GM19240 (cell line): Measurements from ENCODE around the gene CCDC70.

Source experiments
- DNase-seq: peaks from one replicate; pipeline ENCODE4 v3.0.0; 2011; ENCODE audit warnings: low spot score; ENCODE audit not compliant: insufficient read length

CCDC70 gene

GRCh38 chr13:51828730-51829567, 32.8 kb upstream of the CCDC70 start:
- DNase-seq, result no peak

- no peak for DNase-seq
Observed at GRCh38 chr13:51829568-51829899, 32.2 kb upstream of the CCDC70 start.

DNA sequence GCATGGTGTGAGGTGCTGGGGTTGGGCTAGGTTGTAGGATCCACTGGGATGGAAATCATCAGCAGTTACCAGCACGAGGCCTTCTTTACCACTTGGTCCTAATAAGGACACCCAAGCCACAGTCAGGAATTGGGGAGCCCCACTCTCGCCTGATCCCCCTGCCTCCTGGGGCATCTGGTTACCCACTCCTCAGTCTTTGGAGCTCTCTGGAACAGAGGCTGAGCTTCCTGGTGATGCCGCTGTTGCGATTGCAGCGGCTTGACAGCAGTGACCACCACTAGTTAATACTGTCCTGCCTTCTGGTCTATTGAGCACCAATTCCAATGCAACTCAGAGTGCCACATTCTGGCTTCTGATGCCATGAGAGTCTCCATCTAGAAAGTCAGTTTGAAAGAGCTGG, 30.2 kb upstream of the CCDC70 start:
- no peak for DNase-seq

- DNase-seq, result no peak
Observed at GRCh38 chr13:51832471-51833152, 29.2 kb upstream of the CCDC70 start.

DNA sequence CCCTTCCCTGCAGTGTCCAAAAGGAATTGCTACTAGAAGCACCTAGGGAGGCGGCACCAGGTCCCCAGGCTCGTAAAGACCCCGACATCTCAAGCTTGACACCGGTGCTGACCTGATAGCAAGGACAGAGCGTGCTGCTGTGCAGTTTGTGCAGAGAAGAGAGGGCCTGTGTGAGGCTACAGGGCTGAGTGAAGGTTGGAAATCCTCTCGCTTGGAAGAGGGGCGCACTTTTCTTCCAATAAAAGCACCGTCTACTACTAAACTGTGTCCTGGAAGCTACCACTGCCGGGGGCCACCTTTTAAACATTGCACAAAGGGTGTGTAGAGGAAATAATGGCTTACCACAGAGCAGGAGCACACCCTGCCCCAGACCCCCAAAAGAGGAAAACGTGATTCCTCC, 27.8 kb upstream of the CCDC70 start:
- DNase-seq, result no peak

GRCh38 chr13:51834581-51835171, 27.1 kb upstream of the CCDC70 start:
- DNase-seq, result no peak

DNA sequence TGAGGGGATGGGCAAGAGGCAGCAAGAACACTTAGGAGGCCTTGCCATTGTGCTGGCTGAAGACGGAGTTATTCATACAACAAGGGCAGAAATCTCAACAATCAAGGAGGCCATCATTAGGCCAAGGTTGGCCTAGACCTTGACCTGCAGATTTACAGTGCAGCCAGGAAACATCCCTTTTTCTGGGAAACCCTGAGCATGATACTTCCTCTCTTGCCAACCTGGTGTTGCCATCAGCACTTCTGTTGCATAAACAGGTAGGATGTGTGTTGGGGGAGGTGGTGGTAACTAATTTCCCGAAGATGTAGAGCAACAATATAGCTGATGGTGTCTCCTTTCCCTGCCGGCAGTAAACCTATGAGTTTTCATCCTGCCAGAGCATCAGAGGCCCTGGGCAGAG, 24.8 kb upstream of the CCDC70 start:
- DNase-seq, result no peak

DNA sequence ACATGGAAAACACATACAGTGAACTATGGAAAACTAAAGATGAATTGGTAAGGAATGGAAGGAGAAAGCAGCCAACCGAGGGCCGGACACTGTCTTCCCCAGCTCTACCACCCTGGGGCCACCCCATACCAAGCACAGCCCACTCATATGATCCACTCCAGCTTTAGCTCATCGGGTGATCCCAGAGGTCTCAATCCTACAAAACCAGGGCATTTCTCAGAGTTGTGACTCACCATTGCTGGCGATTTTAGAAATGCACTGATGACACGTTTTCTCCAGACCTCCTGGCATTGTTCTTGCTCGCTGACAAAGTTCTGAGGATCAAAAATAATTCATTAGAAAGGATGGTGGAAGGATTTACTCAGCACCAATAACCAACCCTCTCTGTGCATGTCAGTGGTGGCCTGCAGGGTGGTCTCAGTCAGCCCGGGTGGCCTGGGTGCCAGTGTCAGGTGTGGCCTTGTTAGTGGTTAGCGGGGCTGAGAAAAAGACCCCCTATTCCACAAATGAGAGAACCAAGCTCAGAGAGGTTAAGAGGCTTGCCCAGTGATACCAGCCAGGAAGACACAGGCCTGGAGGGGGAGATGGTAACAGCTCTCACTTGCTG, 23.4 kb upstream of the CCDC70 start:
- no peak for DNase-seq

- DNase-seq, result no peak
Observed at GRCh38 chr13:51839711-51840540, 21.8 kb upstream of the CCDC70 start.

DNA sequence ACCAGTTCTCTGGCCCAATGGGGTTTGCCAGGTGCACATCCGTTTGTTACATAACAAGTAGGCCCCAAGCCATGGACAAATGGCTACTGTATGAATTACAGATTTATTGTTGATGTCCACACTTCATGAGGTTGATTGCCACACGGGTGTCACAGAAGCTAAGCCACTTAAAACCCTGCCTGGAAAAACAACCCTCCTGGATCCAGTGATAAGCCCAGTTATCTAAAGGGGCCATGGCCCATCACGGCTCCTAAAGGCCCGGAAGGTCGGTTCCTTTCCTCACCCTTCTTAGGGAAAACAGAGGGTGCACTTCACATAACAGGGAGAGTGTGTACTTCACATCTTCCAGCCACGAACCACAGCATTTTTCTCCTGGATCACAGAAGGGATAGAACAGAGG, 20.9 kb upstream of the CCDC70 start:
- DNase-seq, result no peak

GRCh38 chr13:51841732-51842131, 20.0 kb upstream of the CCDC70 start:
- DNase-seq, result no peak

- DNase-seq, result no peak
Observed at GRCh38 chr13:51843529-51843928, 18.2 kb upstream of the CCDC70 start.

- DNase-seq, result peak; percentile 76
Observed at GRCh38 chr13:51844862-51845573, 16.8 kb upstream of the CCDC70 start, which contains the start of gene TMEM272. Gene TMEM272, minus strand, starts transcription at chr13:51845177. Its CDS starts 6,647 bp downstream, at chr13:51838530.

GRCh38 chr13:51845574-51846318, 16.0 kb upstream of the CCDC70 start:
- DNase-seq, result no peak

DNA sequence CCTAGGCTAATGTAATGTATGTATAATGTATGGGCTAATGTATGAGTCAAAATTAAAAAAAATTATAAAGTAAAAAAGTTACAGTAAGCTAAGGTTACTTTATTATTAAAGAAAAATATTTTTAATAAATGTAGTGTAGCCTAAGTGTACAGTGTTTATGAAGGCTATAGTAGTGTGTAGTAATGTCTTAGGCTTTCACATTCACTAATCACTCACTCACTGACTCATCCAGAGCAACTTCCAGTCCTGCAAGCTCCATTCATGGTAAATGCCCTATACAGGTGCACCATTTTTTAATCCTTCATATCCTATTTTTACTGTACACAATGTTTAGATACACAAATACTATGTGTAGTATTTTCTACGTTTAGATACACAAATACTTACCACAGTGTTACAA, 15.0 kb upstream of the CCDC70 start:
- no peak for DNase-seq

- no peak for DNase-seq
Observed at GRCh38 chr13:51848674-51849073, 13.1 kb upstream of the CCDC70 start.

DNA sequence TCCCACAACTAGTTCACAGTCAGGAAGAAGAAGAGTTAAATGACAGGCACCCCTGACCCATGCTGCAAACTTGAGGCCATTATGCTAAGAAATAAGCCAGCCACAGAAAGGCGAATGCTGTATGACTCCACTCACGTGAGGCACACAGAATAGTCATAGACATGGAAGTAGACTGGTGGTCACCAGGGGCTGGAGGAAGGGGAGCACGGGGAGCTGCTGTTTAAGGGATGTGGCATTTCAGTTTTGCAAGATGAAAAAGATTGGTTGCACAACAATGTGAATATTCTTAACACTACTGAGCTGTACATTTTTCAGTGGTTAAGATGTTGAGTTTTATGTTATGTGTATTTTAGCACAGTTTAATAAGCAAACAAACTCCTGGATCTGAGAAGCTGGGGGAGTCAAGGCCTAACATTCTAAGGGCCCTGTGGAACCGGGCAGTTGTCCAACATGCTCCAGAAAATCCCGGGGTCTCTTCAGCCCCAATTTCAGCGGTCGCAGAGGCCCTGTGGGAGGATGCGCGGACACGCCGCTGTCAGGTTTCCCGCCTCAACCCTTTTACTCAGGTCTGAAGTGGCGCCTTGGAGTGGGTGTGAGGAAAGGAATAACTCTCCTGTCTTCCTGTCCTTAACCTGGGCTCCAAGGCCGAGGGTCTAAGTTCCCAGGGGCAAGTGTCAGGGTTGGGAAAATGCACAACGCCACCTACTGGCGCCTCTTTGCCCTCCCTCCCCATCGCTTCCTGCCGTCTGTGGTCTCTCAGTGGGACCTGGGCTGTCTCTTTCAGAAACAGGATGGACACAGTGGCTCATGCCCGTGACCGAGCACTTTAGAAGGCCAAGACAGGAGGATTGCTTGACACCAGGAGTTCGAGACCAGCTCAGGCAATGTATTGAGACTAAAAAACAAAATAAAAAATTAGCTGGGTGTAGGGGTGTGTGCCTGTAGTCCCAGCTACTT, 12.3 kb upstream of the CCDC70 start:
- peak; percentile 34 for DNase-seq

DNA sequence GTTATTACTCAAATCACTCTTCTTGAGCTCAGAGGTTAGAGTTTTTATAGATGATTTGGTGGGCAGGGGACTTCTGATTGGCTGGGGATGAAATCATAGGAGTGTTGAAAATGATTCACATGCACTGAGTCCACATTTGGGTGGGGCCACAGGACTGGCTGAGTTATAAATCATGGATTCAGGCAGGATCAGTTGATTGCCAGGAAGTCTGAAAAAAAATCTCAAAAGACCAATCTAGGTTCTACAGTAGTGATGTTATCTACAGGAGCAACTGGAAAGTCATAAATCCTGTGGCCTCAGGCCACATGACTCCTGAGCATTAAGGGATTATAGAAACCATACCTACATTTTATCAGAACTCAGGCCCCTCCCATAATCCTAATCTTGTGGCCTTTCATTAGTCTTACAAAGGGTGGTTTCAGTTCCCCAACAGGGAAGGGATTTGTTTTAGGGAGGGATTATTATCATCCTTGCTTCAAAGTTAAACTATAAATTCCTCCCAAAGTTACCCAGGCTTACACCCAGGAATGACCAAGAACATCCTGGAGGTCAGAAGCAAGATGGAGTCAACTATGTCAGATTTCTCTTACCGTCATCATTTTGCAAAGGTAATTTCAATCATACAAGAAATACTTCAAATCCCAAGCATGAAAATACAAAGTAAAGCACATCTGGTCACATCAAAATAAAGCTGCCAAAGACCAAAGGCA, 5.6 kb upstream of the CCDC70 start:
- DNase-seq, result no peak
